Cardiac fibroblast (primary cell): ENCODE measurements around the gene KRT82.

ENCODE experiments used
- DNase-seq, 2 donors: peaks; one replicate each; pipeline versions ENCODE4 v3.0.0 to v3.0.0-alpha.2; 2010; ENCODE audit warnings: low read depth in 2 of 2
- H3K4me3 ChIP-seq, 2 donors: replicated peaks in 1 of 2; 1 replicate in 1 of 2; 2 replicates in 1 of 2; pipeline ENCODE4 v1.5.1; 2011; ENCODE audit warnings: low read depth in 2 of 2, low read length in 2 of 2, mild to moderate bottlenecking in 2 of 2, moderate library complexity in 1 of 2
- CTCF ChIP-seq: IDR thresholded peaks from one replicate; pipeline ENCODE4 v1.5.1; 2011; ENCODE audit warnings: low read depth, mild to moderate bottlenecking, low read length, inconsistent platforms

The KRT82 gene

GRCh38 chr12:52387859-52388258 lies 18.3 kb downstream of the KRT82 start:
- H3K4me3 ChIP-seq: no peak overlapping the region
- DNase-seq: no peak
- no peak for TF ChIP-seq CTCF

- no peak for TF ChIP-seq CTCF
- no peak for DNase-seq
- H3K4me3 ChIP-seq: no peak within 1 kb of the TSS
Observed at GRCh38 chr12:52385226-52385702, 20.9 kb downstream of the KRT82 start, which contains the start of gene KRT84. Gene KRT84, minus strand, starts transcription at chr12:52385652. Its CDS starts 67 bp downstream, at chr12:52385585.

GRCh38 chr12:52383331-52383730 lies 22.8 kb downstream of the KRT82 start:
- no peak for DNase-seq
- no peak overlapping the region for H3K4me3 ChIP-seq

GRCh38 chr12:52382854-52383253 lies 23.3 kb downstream of the KRT82 start:
- no peak for DNase-seq
- no peak for TF ChIP-seq CTCF
- no peak overlapping the region for H3K4me3 ChIP-seq

More at GRCh38 chr12:52383331-52383730, 22.8 kb downstream of the KRT82 start:
- TF ChIP-seq CTCF: no peak

- DNase-seq: no peak
- no peak overlapping the region for H3K4me3 ChIP-seq
- no peak for TF ChIP-seq CTCF
Observed at GRCh38 chr12:52381206-52381605, 24.9 kb downstream of the KRT82 start.

GRCh38 chr12:52380271-52380694 lies 25.9 kb downstream of the KRT82 start:
- no peak overlapping the region for H3K4me3 ChIP-seq
- TF ChIP-seq CTCF: peak; percentile 72
- DNase-seq: peak; percentile 50 to 52

GRCh38 chr12:52379536-52379935 lies 26.6 kb downstream of the KRT82 start:
- no peak overlapping the region for H3K4me3 ChIP-seq
- TF ChIP-seq CTCF: no peak
- DNase-seq: no peak
